GM23338 (cell line): ENCODE results near the gene RPL29. TPM values are rescaled to one million over a fixed set of nuclear protein-coding genes. Genes with fewer than 3 reads are reported as not detected.

Experiments used
- ATAC-seq: fragments of 200-7000 bp; cut with Tn5 transposase; 3 replicates; pipeline ENCODE4 v1.9.1; 2020
- DNase-seq: peaks from one replicate; pipeline ENCODE4 v3.0.0-alpha.2; 2015; ENCODE audit warnings: low spot score
- H2AFZ ChIP-seq: fragments of 200-600 bp; sonication (generic); 2 replicates; pipeline ENCODE4 v1.8.0; 2016; ENCODE audit warnings: antibody characterized with exemption, mild to moderate bottlenecking, moderate library complexity
- H3F3A ChIP-seq: fragments of 200-600 bp; sonication (generic); replicated peaks from 2 replicates; pipeline ENCODE4 v1.8.0; 2017; ENCODE audit warnings: antibody characterized with exemption, mixed run types, low read depth
- H3K27ac ChIP-seq: fragments of 200-600 bp; sonication (generic); 2 replicates; pipeline ENCODE4 v1.6.1; 2016; ENCODE audit warnings: low read depth
- H3K27me3 ChIP-seq: fragments of 200-600 bp; sonication (generic); 2 replicates; pipeline ENCODE4 v1.8.0; 2016; ENCODE audit warnings: mild to moderate bottlenecking, mixed run types, moderate library complexity; ENCODE audit not compliant: insufficient read depth
- H3K36me3 ChIP-seq: fragments of 200-600 bp; sonication (generic); 2 replicates; pipeline ENCODE4 v1.8.0; 2016; ENCODE audit warnings: mild to moderate bottlenecking; ENCODE audit not compliant: insufficient read depth
- H3K4me1 ChIP-seq: fragments of 200-600 bp; sonication (generic); 2 replicates; pipeline ENCODE4 v1.8.0; 2016; ENCODE audit warnings: mild to moderate bottlenecking, moderate library complexity; ENCODE audit not compliant: insufficient read depth
- H3K4me2 ChIP-seq: fragments of 200-600 bp; sonication (generic); 2 replicates; pipeline ENCODE4 v1.7.1; 2017; ENCODE audit warnings: mixed run types
- H3K4me3 ChIP-seq: fragments of 200-600 bp; sonication (generic); 2 replicates; pipeline ENCODE4 v1.6.1; 2016; ENCODE audit warnings: mixed run types
- H3K79me2 ChIP-seq: fragments of 200-600 bp; sonication (generic); replicated peaks from 2 replicates; pipeline ENCODE4 v1.8.0; 2017; ENCODE audit warnings: mild to moderate bottlenecking; ENCODE audit not compliant: insufficient read depth
- H3K9me2 ChIP-seq: fragments of 200-600 bp; sonication (generic); 2 replicates; pipeline ENCODE4 v1.8.0; 2017; ENCODE audit not compliant: insufficient read depth
- H4K20me1 ChIP-seq: fragments of 200-600 bp; sonication (generic); replicated peaks from 2 replicates; pipeline ENCODE4 v1.8.0; 2017; ENCODE audit warnings: mild to moderate bottlenecking; ENCODE audit not compliant: insufficient read depth
- H3K27ac Mint-ChIP-seq: 2 replicates; pipeline ENCODE4 v1.8.0; 2020; ENCODE audit warnings: inconsistent platforms, mild to moderate bottlenecking, moderate library complexity, mixed read lengths
- H3K27me3 Mint-ChIP-seq: 3 replicates; pipeline ENCODE4 v1.8.0; 2022; ENCODE audit warnings: low read depth, mild to moderate bottlenecking, moderate library complexity, mixed read lengths, inconsistent platforms; ENCODE audit not compliant: insufficient read depth, poor library complexity
- H3K36me3 Mint-ChIP-seq: 3 replicates; pipeline ENCODE4 v1.8.0; 2021; ENCODE audit warnings: low read depth, mild to moderate bottlenecking, inconsistent platforms, moderate library complexity, mixed read lengths
- H3K4me1 Mint-ChIP-seq: 3 replicates; pipeline ENCODE4 v1.8.0; 2020; ENCODE audit warnings: mild to moderate bottlenecking, inconsistent platforms, mixed read lengths
- H3K4me3 Mint-ChIP-seq: 3 replicates; pipeline ENCODE4 v1.8.0; 2021; ENCODE audit warnings: moderate library complexity, mild to moderate bottlenecking, inconsistent platforms, mixed read lengths
- H3K9me3 Mint-ChIP-seq: 3 replicates; pipeline ENCODE4 v1.8.0; 2020; ENCODE audit warnings: moderate library complexity, mild to moderate bottlenecking, inconsistent platforms, mixed read lengths
- CREB1 ChIP-seq: fragments of 250-450 bp; sonication (Bioruptor Pico); IDR thresholded peaks from 2 replicates; pipeline ENCODE4 v1.5.0; 2020; ENCODE audit warnings: low read depth, mild to moderate bottlenecking, moderate library complexity
- EZH2phosphoT487 ChIP-seq: fragments of 200-600 bp; sonication (generic); IDR thresholded peaks from one replicate; pipeline ENCODE4 v1.8.1; 2018; ENCODE audit warnings: antibody characterized with exemption; ENCODE audit not compliant: unreplicated experiment
- NANOG ChIP-seq: IDR thresholded peaks from 2 replicates; pipeline ENCODE4 v1.6.1; 2016; ENCODE audit warnings: antibody characterized with exemption, borderline replicate concordance
- POLR2AphosphoS5 ChIP-seq: IDR thresholded peaks from 2 replicates; pipeline ENCODE4 v1.6.1; 2016; ENCODE audit warnings: antibody characterized with exemption, low read depth
- STAT1 ChIP-seq: IDR thresholded peaks from one replicate; pipeline ENCODE4 v1.6.1; 2016; ENCODE audit warnings: antibody characterized with exemption; ENCODE audit not compliant: unreplicated experiment
- ZNF114 ChIP-seq: fragments of 250-450 bp; sonication (Bioruptor Pico); IDR thresholded peaks from 2 replicates; pipeline ENCODE4 v1.5.0; 2020; ENCODE audit warnings: mild to moderate bottlenecking, moderate library complexity
- ZNF331 ChIP-seq: fragments of 250-450 bp; sonication (Bioruptor Pico); IDR thresholded peaks from 2 replicates; pipeline ENCODE4 v1.5.0; 2020; ENCODE audit warnings: low read depth, mild to moderate bottlenecking, moderate library complexity
- ZNF462 ChIP-seq: fragments of 250-450 bp; sonication (Bioruptor Pico); IDR thresholded peaks from 2 replicates; pipeline ENCODE4 v1.5.0; 2020; ENCODE audit warnings: mild to moderate bottlenecking, moderate library complexity
- polyA plus RNA-seq: library from polyadenylated mRNA; unstranded; fragments of >200 nt; fragmentation: Nextera tagmentation; extraction: Ambion mirVana; gene quantifications from 2 replicates; pipeline ENCODE4 v1.2.1, GENCODE V29; 2016
- total RNA-seq: library from RNA; depleted of rRNA; stranded (reverse); fragments of >200 nt; shearing (Covaris generic); gene quantifications from 2 replicates; pipeline ENCODE4 v1.2.3, GENCODE V29; 2014
- TF ChIP-seq, protein P1 (sequence below), 2 experiments: fragments of 200-600 bp in 1 of 2; sonication (generic) in 1 of 2; conservative IDR thresholded peaks; 2 replicates each; pipeline versions ENCODE4 v1.5.1 to v1.6.1; 2016 to 2017; ENCODE audit warnings: antibody characterized with exemption in 2 of 2, low read depth in 2 of 2, mild to moderate bottlenecking in 2 of 2, moderate library complexity in 1 of 2
- TF ChIP-seq, protein P2 (sequence below): IDR thresholded peaks from one replicate; pipeline ENCODE4 v1.6.1; 2018; ENCODE audit warnings: antibody characterized with exemption; ENCODE audit not compliant: unreplicated experiment

Gene RPL29
- total and polyA plus RNA-seq, 2 experiments from 2014 or later: 1,471 to 1,864 TPM

GRCh38 chr3:52010431-52010830 is 14.7 kb upstream of the RPL29 start (continued):
- no peak for TF ChIP-seq ZNF114 (CRISPR knock-in tag)
- TF ChIP-seq POLR2AphosphoS5: no peak
- no peak for TF ChIP-seq NANOG
- no peak for TF ChIP-seq EZH2phosphoT487
- no peak for TF ChIP-seq STAT1
- no peak for TF ChIP-seq ZNF331

DNA sequence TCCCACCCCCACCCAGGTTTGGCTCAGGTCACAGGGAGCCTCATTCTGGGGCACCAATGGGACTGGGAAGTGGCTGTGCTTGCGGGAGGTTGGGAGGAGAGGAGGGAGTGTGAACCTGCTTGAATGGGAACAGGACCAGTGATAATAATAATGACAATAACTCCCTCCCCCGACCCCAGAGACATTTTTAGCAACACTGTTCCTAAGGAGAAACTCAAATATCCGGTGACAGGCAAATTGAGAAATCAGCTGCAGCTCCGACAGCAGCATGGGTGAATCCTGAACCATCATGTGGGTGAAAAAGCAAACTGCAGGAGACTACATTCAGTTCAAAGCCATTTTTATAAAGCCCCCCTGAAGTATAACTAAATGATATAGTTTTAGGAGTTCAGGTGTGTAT is 11.6 kb upstream of the RPL29 start:
- no peaks in the 10 kb centered on the region; the same call in 2 of the 3 replicates for H3K36me3 Mint-ChIP-seq
- TF ChIP-seq, protein P1, sequence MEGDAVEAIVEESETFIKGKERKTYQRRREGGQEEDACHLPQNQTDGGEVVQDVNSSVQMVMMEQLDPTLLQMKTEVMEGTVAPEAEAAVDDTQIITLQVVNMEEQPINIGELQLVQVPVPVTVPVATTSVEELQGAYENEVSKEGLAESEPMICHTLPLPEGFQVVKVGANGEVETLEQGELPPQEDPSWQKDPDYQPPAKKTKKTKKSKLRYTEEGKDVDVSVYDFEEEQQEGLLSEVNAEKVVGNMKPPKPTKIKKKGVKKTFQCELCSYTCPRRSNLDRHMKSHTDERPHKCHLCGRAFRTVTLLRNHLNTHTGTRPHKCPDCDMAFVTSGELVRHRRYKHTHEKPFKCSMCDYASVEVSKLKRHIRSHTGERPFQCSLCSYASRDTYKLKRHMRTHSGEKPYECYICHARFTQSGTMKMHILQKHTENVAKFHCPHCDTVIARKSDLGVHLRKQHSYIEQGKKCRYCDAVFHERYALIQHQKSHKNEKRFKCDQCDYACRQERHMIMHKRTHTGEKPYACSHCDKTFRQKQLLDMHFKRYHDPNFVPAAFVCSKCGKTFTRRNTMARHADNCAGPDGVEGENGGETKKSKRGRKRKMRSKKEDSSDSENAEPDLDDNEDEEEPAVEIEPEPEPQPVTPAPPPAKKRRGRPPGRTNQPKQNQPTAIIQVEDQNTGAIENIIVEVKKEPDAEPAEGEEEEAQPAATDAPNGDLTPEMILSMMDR (conservative IDR thresholded peaks at IDR 0.05; ENCODE audit: low read depth in 2 of 2): no peak
- TF ChIP-seq NANOG (no peak), POLR2AphosphoS5 (no peak), STAT1 (no peak), ZNF462 (CRISPR knock-in tag) (no peak), CREB1 (CRISPR knock-in tag) (no peak)
- TF ChIP-seq, protein P2, sequence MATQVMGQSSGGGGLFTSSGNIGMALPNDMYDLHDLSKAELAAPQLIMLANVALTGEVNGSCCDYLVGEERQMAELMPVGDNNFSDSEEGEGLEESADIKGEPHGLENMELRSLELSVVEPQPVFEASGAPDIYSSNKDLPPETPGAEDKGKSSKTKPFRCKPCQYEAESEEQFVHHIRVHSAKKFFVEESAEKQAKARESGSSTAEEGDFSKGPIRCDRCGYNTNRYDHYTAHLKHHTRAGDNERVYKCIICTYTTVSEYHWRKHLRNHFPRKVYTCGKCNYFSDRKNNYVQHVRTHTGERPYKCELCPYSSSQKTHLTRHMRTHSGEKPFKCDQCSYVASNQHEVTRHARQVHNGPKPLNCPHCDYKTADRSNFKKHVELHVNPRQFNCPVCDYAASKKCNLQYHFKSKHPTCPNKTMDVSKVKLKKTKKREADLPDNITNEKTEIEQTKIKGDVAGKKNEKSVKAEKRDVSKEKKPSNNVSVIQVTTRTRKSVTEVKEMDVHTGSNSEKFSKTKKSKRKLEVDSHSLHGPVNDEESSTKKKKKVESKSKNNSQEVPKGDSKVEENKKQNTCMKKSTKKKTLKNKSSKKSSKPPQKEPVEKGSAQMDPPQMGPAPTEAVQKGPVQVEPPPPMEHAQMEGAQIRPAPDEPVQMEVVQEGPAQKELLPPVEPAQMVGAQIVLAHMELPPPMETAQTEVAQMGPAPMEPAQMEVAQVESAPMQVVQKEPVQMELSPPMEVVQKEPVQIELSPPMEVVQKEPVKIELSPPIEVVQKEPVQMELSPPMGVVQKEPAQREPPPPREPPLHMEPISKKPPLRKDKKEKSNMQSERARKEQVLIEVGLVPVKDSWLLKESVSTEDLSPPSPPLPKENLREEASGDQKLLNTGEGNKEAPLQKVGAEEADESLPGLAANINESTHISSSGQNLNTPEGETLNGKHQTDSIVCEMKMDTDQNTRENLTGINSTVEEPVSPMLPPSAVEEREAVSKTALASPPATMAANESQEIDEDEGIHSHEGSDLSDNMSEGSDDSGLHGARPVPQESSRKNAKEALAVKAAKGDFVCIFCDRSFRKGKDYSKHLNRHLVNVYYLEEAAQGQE: no peak
- Histone ChIP-seq H3K4me3 (no peak overlapping the region), H3K27me3 (no peaks in the 10 kb centered on the region), H4K20me1 (no peaks in the 10 kb centered on the region), H3F3A (no peaks in the 10 kb centered on the region; the same call in 1 of the 2 replicates), H3K9me2 (peaks cover 5% of the 10 kb centered on the region; the same call in 1 of the 2 replicates), H3K4me1 (peaks cover 25% of the 10 kb centered on the region; the same call in 1 of the 2 replicates), H2AFZ (no peak overlapping the region), H3K27ac (no peak overlapping the region), H3K36me3 (no peaks in the 10 kb centered on the region), H3K79me2 (no peaks in the 10 kb centered on the region), H3K4me2 (no peak overlapping the region)
- ATAC-seq: no peak
- peaks cover 17% of the 10 kb centered on the region for H3K27me3 Mint-ChIP-seq
- H3K4me3 Mint-ChIP-seq: no peak overlapping the region; the same call in 2 of the 3 replicates
- no peak overlapping the region for H3K27ac Mint-ChIP-seq
- H3K4me1 Mint-ChIP-seq: peaks cover 51% of the 10 kb centered on the region
- no peak for DNase-seq
- H3K9me3 Mint-ChIP-seq: no peaks in the 10 kb centered on the region
